GM12878 (cell line): Measurements from ENCODE around the gene ZNF527. TPM values are rescaled to one million over a fixed set of nuclear protein-coding genes. Genes with fewer than 3 reads are reported as not detected.

ENCODE experiments used
- ASH2L ChIP-seq: fragments of 300-600, 200-600 bp; sonication (generic); IDR thresholded peaks from 2 replicates; pipeline ENCODE4 v1.6.1; 2017; ENCODE audit warnings: low read depth, mild to moderate bottlenecking, borderline replicate concordance
- ATF7 ChIP-seq: fragments of 450-650 bp; IDR thresholded peaks from 2 replicates; pipeline ENCODE4 v1.6.1; 2016; ENCODE audit warnings: low read depth, mild to moderate bottlenecking
- CBX3 ChIP-seq: fragments of 200-600 bp; sonication (generic); IDR thresholded peaks from 2 replicates; pipeline ENCODE4 v1.6.1; 2016; ENCODE audit warnings: low read depth, borderline replicate concordance
- CBX5 ChIP-seq: sonication (generic); IDR thresholded peaks from 2 replicates; pipeline ENCODE4 v1.6.1; 2016; ENCODE audit warnings: low read depth, moderate library complexity, mild to moderate bottlenecking, inconsistent platforms
- EGR1 ChIP-seq, 2 experiments: IDR thresholded peaks; 1 replicate in 1 of 2; 2 replicates in 1 of 2; pipeline ENCODE4 v1.6.1; 2011 to 2012; ENCODE audit warnings: low read depth in 2 of 2, low read length in 2 of 2, borderline replicate concordance in 1 of 2, mild to moderate bottlenecking in 1 of 2, moderate library complexity in 1 of 2
- HCFC1 ChIP-seq: fragments of 150-350 bp; IDR thresholded peaks from 2 replicates; pipeline ENCODE4 v1.6.1; 2014; ENCODE audit warnings: low read length
- HDAC2 ChIP-seq: fragments of 200-600 bp; sonication (generic); IDR thresholded peaks from 2 replicates; pipeline ENCODE4 v1.6.1; 2017
- IKZF1 ChIP-seq: fragments of 450-650 bp; conservative IDR thresholded peaks from 2 replicates; pipeline ENCODE4 v1.6.1; 2017; ENCODE audit warnings: antibody characterized with exemption, mild to moderate bottlenecking
- JUND ChIP-seq: IDR thresholded peaks from 2 replicates; pipeline ENCODE4 v1.6.1; 2012; ENCODE audit warnings: low read depth, mild to moderate bottlenecking, low read length, improper control_type of control experiment, moderate library complexity
- KDM1A ChIP-seq: fragments of 200-600 bp; sonication (generic); IDR thresholded peaks from 2 replicates; pipeline ENCODE4 v1.6.1; 2016; ENCODE audit warnings: borderline replicate concordance
- LARP7 ChIP-seq: fragments of 450-650 bp; IDR thresholded peaks from 2 replicates; pipeline ENCODE4 v1.6.1; 2017; ENCODE audit warnings: mild to moderate bottlenecking
- MEF2A ChIP-seq: IDR thresholded peaks from 2 replicates; pipeline ENCODE4 v1.6.1; 2011; ENCODE audit warnings: low read depth, mild to moderate bottlenecking, low read length, moderate library complexity; ENCODE audit not compliant: insufficient read depth
- MEF2B ChIP-seq: fragments of 450-650 bp; IDR thresholded peaks from 2 replicates; pipeline ENCODE4 v1.6.1; 2018; ENCODE audit warnings: mild to moderate bottlenecking, moderate library complexity; ENCODE audit not compliant: partially characterized antibody, poor library complexity, severe bottlenecking
- NR2C1 ChIP-seq: fragments of 450-650 bp; IDR thresholded peaks from 2 replicates; pipeline ENCODE4 v1.6.1; 2017; ENCODE audit warnings: antibody characterized with exemption, mild to moderate bottlenecking, moderate library complexity
- NR2C2 ChIP-seq: IDR thresholded peaks from 2 replicates; pipeline ENCODE4 v1.6.1; 2011; ENCODE audit warnings: borderline replicate concordance, low read depth; ENCODE audit not compliant: control insufficient read depth, insufficient read length
- NR2F1 ChIP-seq: fragments of 450-650 bp; conservative IDR thresholded peaks from 2 replicates; pipeline ENCODE4 v1.6.1; 2017; ENCODE audit warnings: mild to moderate bottlenecking
- POLR2A ChIP-seq: IDR thresholded peaks from 2 replicates; pipeline ENCODE4 v1.6.1; 2011; ENCODE audit warnings: low read depth, mild to moderate bottlenecking, low read length
- POU2F2 ChIP-seq: IDR thresholded peaks from 3 replicates; pipeline ENCODE4 v1.6.1; 2011; ENCODE audit warnings: low read depth, mild to moderate bottlenecking, low read length, borderline replicate concordance
- RAD21 ChIP-seq: IDR thresholded peaks from 2 replicates; pipeline ENCODE4 v1.6.1; 2011; ENCODE audit warnings: mild to moderate bottlenecking, low read depth, low read length, moderate library complexity; ENCODE audit not compliant: insufficient read depth
- RELA ChIP-seq: fragments of 450-650 bp; IDR thresholded peaks from 2 replicates; pipeline ENCODE4 v1.8.0; 2014; ENCODE audit warnings: borderline replicate concordance; ENCODE audit not compliant: partially characterized antibody
- SMAD5 ChIP-seq: IDR thresholded peaks from 2 replicates; pipeline ENCODE4 v1.6.1; 2016; ENCODE audit warnings: antibody characterized with exemption, low read depth
- SPI1 ChIP-seq: IDR thresholded peaks from 2 replicates; pipeline ENCODE4 v1.6.1; 2011; ENCODE audit warnings: low read depth, mild to moderate bottlenecking, low read length, moderate library complexity, borderline replicate concordance; ENCODE audit not compliant: insufficient read depth
- TCF7 ChIP-seq: IDR thresholded peaks from 2 replicates; pipeline ENCODE4 v1.6.1; 2014; ENCODE audit warnings: antibody characterized with exemption, borderline replicate concordance
- WRNIP1 ChIP-seq: IDR thresholded peaks from 2 replicates; pipeline ENCODE4 v1.6.1; 2011; ENCODE audit warnings: low read depth, low read length, improper control_type of control experiment, borderline replicate concordance
- YY1 ChIP-seq: IDR thresholded peaks from 2 replicates; pipeline ENCODE4 v1.6.1; 2011; ENCODE audit warnings: low read depth, mild to moderate bottlenecking, low read length
- ZBED1 ChIP-seq: IDR thresholded peaks from 2 replicates; pipeline ENCODE4 v1.6.1; 2016; ENCODE audit warnings: borderline replicate concordance
- ZBTB33 ChIP-seq: fragments of 450-650 bp; IDR thresholded peaks from 2 replicates; pipeline ENCODE4 v1.6.1; 2017; ENCODE audit warnings: mild to moderate bottlenecking
- ZZZ3 ChIP-seq: IDR thresholded peaks from 2 replicates; pipeline ENCODE4 v1.6.1; 2011; ENCODE audit warnings: low read depth; ENCODE audit not compliant: control insufficient read depth, insufficient read length
- polyA plus RNA-seq, 11 experiments: library from polyadenylated mRNA; depleted of rRNA in 4 of 11; unstranded in 6 of 11; stranded (reverse) in 5 of 11; fragments of >200 nt; fragmentation: Nextera tagmentation in 4 of 11; fragmentation: Illumina TruSeq in 1 of 11; extraction: Ambion mirVana in 4 of 11; extraction: Trizol in 1 of 11; gene quantifications; 1 replicate in 1 of 11; 2 replicates in 10 of 11; pipeline versions ENCODE4 v1.2.1 to v1.2.3, GENCODE V29; 2011 to 2016; ENCODE audit warnings: inconsistent platforms in 2 of 11, missing spikeins in 2 of 11, low read depth in 1 of 11
- total RNA-seq, 4 experiments: library from RNA; depleted of rRNA in 3 of 4; stranded (reverse); fragments of >200 nt in 3 of 4; fragmentation: Illumina TruSeq in 1 of 4; extraction: Trizol in 1 of 4; gene quantifications; 2 replicates each; pipeline versions ENCODE4 v1.2.1 to v1.2.3, GENCODE V29; 2013 to 2021
- TF ChIP-seq, protein P1 (sequence below): IDR thresholded peaks from 2 replicates; pipeline ENCODE4 v1.6.1; 2011; ENCODE audit warnings: mild to moderate bottlenecking, low read depth, low read length, moderate library complexity; ENCODE audit not compliant: insufficient replicate concordance
- TF ChIP-seq, protein P2 (sequence below): IDR thresholded peaks from 2 replicates; pipeline ENCODE4 v1.6.1; 2011; ENCODE audit warnings: low read depth, mild to moderate bottlenecking, low read length, moderate library complexity, borderline replicate concordance; ENCODE audit errors: extremely low read depth

ZNF527 gene
- total and polyA plus RNA-seq, 10 of the 15 experiments (the other 5 are each of a cell fraction or from before 2014, with no cell fraction given): 2.0 to 5.6 (median 3.6) TPM

GRCh38 chr19:37370880-37371661 is at the start of gene ZNF527 (continued):
- TF ChIP-seq SPI1 (no peak), YY1 (peak; percentile 80), POLR2A (peak; percentile 92), EGR1 (IDR thresholded peaks at IDR 0.05; ENCODE audit: borderline replicate concordance in 1 of 2, low read depth in 2 of 2, low read length in 2 of 2) (peak in 1 of 2 experiments; percentile 24; a peak in 1 of 3 replicates), TCF7 (no peak), POU2F2 (no peak), JUND (0 out of 2 replicates have a peak, but pooled peaks have one; percentile 17), ZBED1 (no peak), ZBTB33 (no peak), ZZZ3 (no peak), HDAC2 (no peak), LARP7 (no peak; the same call in 1 of the 2 replicates), IKZF1 (peak; percentile 99), WRNIP1 (0 out of 2 replicates have a peak, but pooled peaks have one; percentile 24), MEF2B (no peak), ASH2L (peak; percentile 88), MEF2A (no peak), NR2F1 (no peak; the same call in 1 of the 2 replicates), SMAD5 (0 out of 2 replicates have a peak, but pooled peaks have one; percentile 42), CBX5 (peak; percentile 89; the same call in 1 of the 2 replicates), ATF7 (peak; percentile 53; the same call in 1 of the 2 replicates), RELA (peak; percentile 1), HCFC1 (peak; percentile 98), CBX3 (no peak), KDM1A (no peak), RAD21 (no peak), NR2C2 (no peak), NR2C1 (peak; percentile 74)
- TF ChIP-seq, protein P1, sequence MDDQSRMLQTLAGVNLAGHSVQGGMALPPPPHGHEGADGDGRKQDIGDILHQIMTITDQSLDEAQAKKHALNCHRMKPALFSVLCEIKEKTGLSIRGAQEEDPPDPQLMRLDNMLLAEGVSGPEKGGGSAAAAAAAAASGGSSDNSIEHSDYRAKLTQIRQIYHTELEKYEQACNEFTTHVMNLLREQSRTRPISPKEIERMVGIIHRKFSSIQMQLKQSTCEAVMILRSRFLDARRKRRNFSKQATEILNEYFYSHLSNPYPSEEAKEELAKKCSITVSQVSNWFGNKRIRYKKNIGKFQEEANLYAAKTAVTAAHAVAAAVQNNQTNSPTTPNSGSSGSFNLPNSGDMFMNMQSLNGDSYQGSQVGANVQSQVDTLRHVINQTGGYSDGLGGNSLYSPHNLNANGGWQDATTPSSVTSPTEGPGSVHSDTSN: no peak
- TF ChIP-seq, protein P2, sequence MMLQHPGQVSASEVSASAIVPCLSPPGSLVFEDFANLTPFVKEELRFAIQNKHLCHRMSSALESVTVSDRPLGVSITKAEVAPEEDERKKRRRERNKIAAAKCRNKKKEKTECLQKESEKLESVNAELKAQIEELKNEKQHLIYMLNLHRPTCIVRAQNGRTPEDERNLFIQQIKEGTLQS: peak; percentile 31; the same call in 1 of the 2 replicates
